ENCODE data around the gene REEP1.

REEP1 gene

DNA sequence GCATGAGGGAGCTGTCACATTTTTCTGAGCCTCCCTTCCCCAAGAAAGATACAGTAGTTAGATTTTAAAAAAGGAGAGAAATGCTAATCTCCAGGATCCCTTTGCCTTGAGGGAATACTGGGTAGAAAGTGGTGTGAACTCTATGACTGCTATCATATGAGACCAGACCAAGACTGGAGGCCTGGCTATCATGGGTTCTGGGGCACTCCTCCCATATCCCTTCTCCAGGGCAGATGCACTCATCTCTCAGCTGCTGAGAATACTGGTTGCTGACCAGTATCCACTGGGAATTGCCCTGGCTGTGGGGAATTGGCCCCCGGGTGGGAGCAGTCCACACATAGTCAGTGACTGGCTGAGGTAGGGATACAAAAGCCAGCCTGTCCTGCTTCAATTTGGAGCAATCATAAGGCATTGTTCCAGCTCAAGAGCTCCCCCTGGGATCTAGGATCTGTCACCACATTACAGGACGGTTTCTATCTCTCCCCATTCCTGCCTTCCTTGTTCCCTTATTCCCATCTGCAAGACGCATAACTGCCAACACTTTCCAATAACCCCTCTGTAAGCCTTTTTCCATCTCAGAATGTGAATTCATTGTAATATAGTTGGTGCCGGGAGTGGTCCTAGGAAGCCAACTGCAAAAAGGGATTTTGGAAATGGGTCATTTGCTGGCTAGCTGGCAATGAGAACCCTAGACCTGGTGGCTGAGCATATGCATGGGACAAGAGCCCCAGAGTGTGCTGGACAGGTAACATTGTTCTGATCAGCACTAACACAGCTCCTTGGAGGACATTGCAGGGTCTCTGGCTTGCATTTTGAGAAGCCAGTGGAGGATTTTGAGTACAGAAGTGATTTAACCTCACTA, 35.4 kb upstream of the REEP1 start:
- peak; percentile 26 for DNase-seq (ENCODE audit: low read depth)
- in situ Hi-C loops (cut with HindIII; ENCODE audit: low sequenced_read_pairs) = no loop called here
- no peak overlapping the region for H3K4me3 ChIP-seq (ENCODE audit: low read depth, low read length)
- TF ChIP-seq, protein P1, sequence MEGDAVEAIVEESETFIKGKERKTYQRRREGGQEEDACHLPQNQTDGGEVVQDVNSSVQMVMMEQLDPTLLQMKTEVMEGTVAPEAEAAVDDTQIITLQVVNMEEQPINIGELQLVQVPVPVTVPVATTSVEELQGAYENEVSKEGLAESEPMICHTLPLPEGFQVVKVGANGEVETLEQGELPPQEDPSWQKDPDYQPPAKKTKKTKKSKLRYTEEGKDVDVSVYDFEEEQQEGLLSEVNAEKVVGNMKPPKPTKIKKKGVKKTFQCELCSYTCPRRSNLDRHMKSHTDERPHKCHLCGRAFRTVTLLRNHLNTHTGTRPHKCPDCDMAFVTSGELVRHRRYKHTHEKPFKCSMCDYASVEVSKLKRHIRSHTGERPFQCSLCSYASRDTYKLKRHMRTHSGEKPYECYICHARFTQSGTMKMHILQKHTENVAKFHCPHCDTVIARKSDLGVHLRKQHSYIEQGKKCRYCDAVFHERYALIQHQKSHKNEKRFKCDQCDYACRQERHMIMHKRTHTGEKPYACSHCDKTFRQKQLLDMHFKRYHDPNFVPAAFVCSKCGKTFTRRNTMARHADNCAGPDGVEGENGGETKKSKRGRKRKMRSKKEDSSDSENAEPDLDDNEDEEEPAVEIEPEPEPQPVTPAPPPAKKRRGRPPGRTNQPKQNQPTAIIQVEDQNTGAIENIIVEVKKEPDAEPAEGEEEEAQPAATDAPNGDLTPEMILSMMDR (IDR thresholded peaks at IDR 0.05; ENCODE audit: low read depth, low read length, missing control alignments) = peak; percentile 69

DNA sequence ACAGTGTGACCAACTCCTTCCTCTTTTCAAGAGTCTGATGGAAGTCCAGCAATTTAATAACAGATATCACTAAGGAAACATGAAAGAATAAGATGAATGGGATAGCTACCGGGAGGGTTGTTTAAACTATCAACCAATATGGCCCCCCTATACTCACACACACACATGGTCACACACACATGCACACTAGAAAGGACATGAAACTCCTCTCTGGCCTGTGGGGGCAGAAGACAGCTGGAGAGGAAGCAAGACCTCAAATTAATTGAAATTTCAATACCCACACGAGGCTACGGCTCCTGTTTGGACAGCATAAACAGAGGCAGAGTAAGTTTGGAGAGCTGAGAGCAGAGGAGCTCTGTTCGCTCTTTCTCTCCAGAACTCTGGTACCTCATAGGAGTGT, 34.7 kb upstream of the REEP1 start:
- no peak overlapping the region for H3K4me3 ChIP-seq (ENCODE audit: low read depth, low read length)
- in situ Hi-C loops (cut with HindIII; ENCODE audit: low sequenced_read_pairs) = no loop called here
- DNase-seq (ENCODE audit: low read depth) = no peak
- TF ChIP-seq, protein P1 (IDR thresholded peaks at IDR 0.05; ENCODE audit: low read depth, low read length, missing control alignments) = no peak

DNA sequence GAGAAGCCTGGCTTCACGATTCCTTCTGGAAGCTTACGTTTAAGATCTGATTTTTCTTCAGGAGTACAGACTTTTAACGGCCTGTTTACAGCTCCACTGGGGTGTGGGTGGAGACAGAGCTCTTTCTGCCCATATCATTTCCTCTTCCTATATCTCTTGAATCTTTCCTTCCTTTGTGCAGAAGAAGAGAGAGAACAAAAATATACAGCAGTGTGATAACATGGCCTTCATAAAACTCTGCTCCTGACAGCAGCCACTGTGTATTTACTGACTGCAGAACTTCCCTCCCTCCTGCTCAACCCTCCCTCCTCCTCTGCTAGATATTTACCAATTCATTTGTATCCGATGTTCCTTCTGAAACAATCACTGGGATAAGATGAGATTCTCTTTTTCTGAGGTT, 34.1 kb upstream of the REEP1 start:
- DNase-seq (ENCODE audit: low read depth) = no peak
- in situ Hi-C loops (cut with HindIII; ENCODE audit: low sequenced_read_pairs) = no loop called here

DNA sequence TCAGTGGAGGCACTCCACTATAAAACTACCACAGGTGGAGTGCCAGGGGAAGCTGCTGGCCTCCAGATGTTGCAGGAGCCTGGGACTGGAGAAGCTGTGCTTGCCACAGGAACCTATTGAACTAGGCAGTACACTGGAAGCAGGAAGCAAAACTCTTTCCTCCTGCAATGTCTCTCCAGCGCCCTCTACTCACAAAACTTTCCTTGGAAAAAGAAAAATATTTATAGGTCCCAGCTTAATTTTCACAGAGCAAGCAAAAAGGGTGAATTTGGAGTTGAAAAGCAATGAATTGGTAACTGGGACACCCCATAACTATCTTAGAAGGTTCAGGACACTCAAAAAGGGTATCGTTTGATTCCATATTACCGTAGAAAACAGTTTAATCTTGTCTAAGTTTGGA, 33.2 kb upstream of the REEP1 start:
- in situ Hi-C loops (cut with HindIII; ENCODE audit: low sequenced_read_pairs) = no loop called here
- H3K4me3 ChIP-seq (ENCODE audit: low read depth, low read length) = no peak overlapping the region
- DNase-seq (ENCODE audit: low read depth) = no peak
- TF ChIP-seq, protein P1 (IDR thresholded peaks at IDR 0.05; ENCODE audit: low read depth, low read length, missing control alignments) = no peak

More for the DNA sequence above, 34.1 kb upstream of the REEP1 start:
- no peak overlapping the region for H3K4me3 ChIP-seq (ENCODE audit: low read depth, low read length)
- TF ChIP-seq, protein P1 (IDR thresholded peaks at IDR 0.05; ENCODE audit: low read depth, low read length, missing control alignments) = no peak

DNA sequence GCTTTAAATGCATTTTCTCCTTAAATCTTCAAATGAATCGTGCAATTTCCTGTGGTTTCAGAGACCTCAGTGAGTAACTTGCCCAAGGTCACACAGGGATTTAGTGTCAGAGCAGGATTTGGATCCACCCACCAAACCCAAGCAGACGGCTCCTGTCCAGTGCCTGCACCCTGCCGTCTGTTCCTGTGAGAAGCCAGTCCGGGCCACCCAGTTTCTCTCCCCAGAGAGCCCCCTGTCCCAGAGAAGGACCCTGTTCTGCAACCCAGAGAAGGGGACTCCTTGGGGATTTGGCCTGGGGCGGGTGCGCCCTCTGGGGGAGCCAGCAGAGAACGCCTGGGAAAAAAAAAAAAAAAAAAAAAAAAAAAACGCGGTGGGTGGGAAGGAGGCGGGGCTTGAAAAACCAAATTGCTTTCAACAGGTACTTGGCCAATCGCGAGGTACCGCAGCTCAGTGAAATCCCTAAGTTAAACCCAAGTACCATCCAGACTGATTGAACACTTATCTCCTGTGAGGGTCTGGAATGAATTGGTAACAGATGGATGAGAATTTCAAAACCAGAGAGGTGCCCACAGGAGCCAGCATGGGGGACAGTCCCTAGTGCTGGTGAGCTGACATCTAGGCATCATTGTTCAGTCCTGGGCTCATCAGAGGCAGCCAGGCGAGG, 30.9 kb upstream of the REEP1 start:
- TF ChIP-seq, protein P1 (IDR thresholded peaks at IDR 0.05; ENCODE audit: low read depth, low read length, missing control alignments) = peak; percentile 76
- H3K4me3 ChIP-seq (ENCODE audit: low read depth, low read length) = no peak overlapping the region
- in situ Hi-C loops (cut with HindIII; ENCODE audit: low sequenced_read_pairs) = no loop called here
- DNase-seq (ENCODE audit: low read depth) = no peak

DNA sequence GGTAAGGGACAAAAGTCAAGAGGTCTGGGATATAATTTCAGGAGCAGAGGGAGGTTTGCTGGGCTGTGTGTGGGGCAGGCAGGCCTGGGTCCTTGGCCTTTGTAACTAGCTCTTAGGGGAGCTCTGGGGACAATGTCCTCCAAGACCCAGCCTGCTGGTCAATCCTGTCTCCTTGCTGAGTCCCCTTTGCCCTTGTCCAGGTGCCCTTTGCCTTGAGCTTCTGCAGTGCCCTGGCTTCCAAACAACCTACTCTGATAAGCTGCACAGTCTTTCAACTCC, 30.0 kb upstream of the REEP1 start:
- in situ Hi-C loops (cut with HindIII; ENCODE audit: low sequenced_read_pairs) = no loop called here
- no peak overlapping the region for H3K4me3 ChIP-seq (ENCODE audit: low read depth, low read length)
- TF ChIP-seq, protein P1 (IDR thresholded peaks at IDR 0.05; ENCODE audit: low read depth, low read length, missing control alignments) = no peak
- no peak for DNase-seq (ENCODE audit: low read depth)
